HepG2 (cell line): Measurements from ENCODE around the gene CDT1. TPM values are rescaled to one million over a fixed set of nuclear protein-coding genes. Genes with fewer than 3 reads are reported as not detected.

Experiments
- CREB1 ChIP-seq, 2 experiments: fragments of 450-650 bp in 1 of 2; IDR thresholded peaks; 2 replicates each; pipeline ENCODE4 v1.6.1; 2016 to 2017; ENCODE audit warnings: control low read depth in 1 of 2, mild to moderate bottlenecking in 1 of 2, missing compliant biosample characterization in 1 of 2, missing genetic modification characterization in 1 of 2
- FOXC1 ChIP-seq: sonication (generic); formaldehyde crosslinking; IDR thresholded peaks from 2 replicates; pipeline ENCODE4 v1.8.0; 2022; ENCODE audit warnings: mild to moderate bottlenecking, missing genetic modification reagents, borderline replicate concordance
- HIVEP1 ChIP-seq: sonication (generic); formaldehyde crosslinking; IDR thresholded peaks from 2 replicates; pipeline ENCODE4 v1.4.0; 2020; ENCODE audit warnings: mild to moderate bottlenecking, missing genetic modification reagents
- NR2C2 ChIP-seq: sonication (generic); formaldehyde crosslinking; IDR thresholded peaks from 2 replicates; pipeline ENCODE4 v1.4.0; 2020; ENCODE audit warnings: missing genetic modification reagents, mild to moderate bottlenecking, moderate library complexity, borderline replicate concordance
- SP4 ChIP-seq: sonication (generic); formaldehyde crosslinking; IDR thresholded peaks from 2 replicates; pipeline ENCODE4 v1.8.1; 2023; ENCODE audit warnings: mild to moderate bottlenecking, missing genetic modification reagents
- ZNF207 ChIP-seq: fragments of 450-650 bp; IDR thresholded peaks from 2 replicates; pipeline ENCODE4 v1.6.1; 2016; ENCODE audit warnings: antibody characterized with exemption, borderline replicate concordance
- ZNF558 ChIP-seq: sonication (generic); formaldehyde crosslinking; IDR thresholded peaks from 2 replicates; pipeline ENCODE4 v1.9.0; 2022; ENCODE audit warnings: mild to moderate bottlenecking, missing genetic modification reagents, borderline replicate concordance
- ZNF598 ChIP-seq: sonication (generic); formaldehyde crosslinking; IDR thresholded peaks from 2 replicates; pipeline ENCODE4 v1.5.1; 2020; ENCODE audit warnings: mild to moderate bottlenecking, missing genetic modification reagents, borderline replicate concordance
- ZNF788 ChIP-seq: sonication (generic); formaldehyde crosslinking; IDR thresholded peaks from 2 replicates; pipeline ENCODE4 v1.5.0; 2020; ENCODE audit warnings: mild to moderate bottlenecking, missing genetic modification reagents, borderline replicate concordance
- polyA plus RNA-seq, 8 experiments: library from polyadenylated mRNA; depleted of rRNA in 3 of 8; stranded (reverse) in 7 of 8; unstranded in 1 of 8; fragments of >200 nt; fragmentation: Illumina TruSeq in 4 of 8; extraction: Trizol in 4 of 8; gene quantifications; 2 replicates each; pipeline versions ENCODE4 v1.2.1 to v1.2.3, GENCODE V29; 2011 to 2016; ENCODE audit warnings: low read depth in 4 of 8, missing spikeins in 1 of 8, mixed read lengths in 1 of 8; ENCODE audit not compliant: insufficient read depth in 1 of 8
- total RNA-seq, 5 experiments: library from RNA; depleted of rRNA; stranded (reverse); fragments of >200 nt; fragmentation: Illumina TruSeq; extraction: Trizol; gene quantifications; 2 replicates each; pipeline ENCODE4 v1.2.3, GENCODE V29; 2016; ENCODE audit warnings: low read depth in 1 of 5
- TF ChIP-seq, protein P1 (sequence below): sonication (generic); formaldehyde crosslinking; IDR thresholded peaks from 2 replicates; pipeline ENCODE4 v1.4.0; 2020; ENCODE audit warnings: mild to moderate bottlenecking, missing genetic modification reagents
- TF ChIP-seq, protein P2 (sequence below): sonication (generic); formaldehyde crosslinking; IDR thresholded peaks from 2 replicates; pipeline ENCODE4 v1.4.0; 2020; ENCODE audit warnings: mild to moderate bottlenecking, missing genetic modification reagents, borderline replicate concordance
- TF ChIP-seq, protein P3 (sequence below): sonication (generic); formaldehyde crosslinking; IDR thresholded peaks from 2 replicates; pipeline ENCODE4 v1.4.0; 2020; ENCODE audit warnings: missing genetic modification reagents
- TF ChIP-seq, protein P4 (sequence below): sonication (generic); formaldehyde crosslinking; IDR thresholded peaks from 2 replicates; pipeline ENCODE4 v1.8.1; 2023; ENCODE audit warnings: missing genetic modification reagents, mild to moderate bottlenecking, borderline replicate concordance
- TF ChIP-seq, protein P5 (sequence below): sonication (generic); formaldehyde crosslinking; IDR thresholded peaks from 2 replicates; pipeline ENCODE4 v1.4.0; 2020; ENCODE audit warnings: missing genetic modification reagents, mild to moderate bottlenecking, borderline replicate concordance

The CDT1 gene
- total and polyA plus RNA-seq, 2 of the 13 experiments (the other 11 are each of a cell fraction or from before 2014, with no cell fraction given) = 23.1 to 23.8 TPM

DNA sequence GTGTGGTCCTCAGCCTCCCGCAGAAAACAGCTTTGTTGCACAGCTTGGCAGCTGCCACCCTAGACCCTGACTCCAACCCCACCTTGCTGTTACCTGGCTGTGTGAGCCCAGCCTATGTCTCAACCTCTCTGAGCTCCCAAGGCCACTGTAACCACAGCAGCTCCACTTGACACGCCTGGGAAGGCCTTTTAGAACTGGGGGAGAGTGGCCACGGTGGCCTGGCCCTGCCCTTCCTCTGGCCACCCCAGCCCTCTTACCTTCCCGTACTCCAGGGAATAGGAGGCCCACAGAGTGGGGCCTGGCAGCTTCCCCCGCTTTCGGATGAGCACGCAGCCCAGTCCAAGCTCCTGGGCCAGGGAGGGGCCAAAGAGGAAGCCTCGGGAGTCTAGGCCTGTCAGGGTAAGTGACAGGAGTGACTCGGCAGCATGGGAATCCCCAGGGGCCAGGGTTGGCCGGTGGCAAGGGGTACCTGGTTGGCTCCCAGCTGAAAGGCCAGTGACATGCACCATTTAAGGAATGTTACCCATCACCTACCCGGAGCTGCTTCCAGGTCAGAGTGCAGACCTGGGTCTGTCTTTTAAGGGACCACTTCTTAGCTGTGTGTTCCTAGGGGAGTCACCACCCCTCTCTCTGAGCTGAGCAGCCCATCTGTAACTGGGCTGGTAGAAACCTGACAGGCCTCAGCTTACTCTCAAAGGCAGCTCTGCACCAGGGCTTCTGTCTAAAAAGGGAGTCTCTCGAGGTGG, 6.8 kb downstream of the CDT1 start (continued):
- TF ChIP-seq NR2C2 (CRISPR knock-in tag) (peak; percentile 58), FOXC1 (CRISPR knock-in tag) (no peak), ZNF788 (CRISPR knock-in tag) (no peak), ZNF207 (no peak), ZNF598 (CRISPR knock-in tag) (no peak), ZNF558 (CRISPR knock-in tag) (no peak), SP4 (CRISPR knock-in tag) (peak; percentile 59; the same call in 1 of the 2 replicates), HIVEP1 (CRISPR knock-in tag) (peak; percentile 23; the same call in 1 of the 2 replicates), CREB1 (IDR thresholded peaks at IDR 0.05) (no peak), CREB1 (CRISPR knock-in tag; IDR thresholded peaks at IDR 0.05) (no peak)
- TF ChIP-seq, protein P1, sequence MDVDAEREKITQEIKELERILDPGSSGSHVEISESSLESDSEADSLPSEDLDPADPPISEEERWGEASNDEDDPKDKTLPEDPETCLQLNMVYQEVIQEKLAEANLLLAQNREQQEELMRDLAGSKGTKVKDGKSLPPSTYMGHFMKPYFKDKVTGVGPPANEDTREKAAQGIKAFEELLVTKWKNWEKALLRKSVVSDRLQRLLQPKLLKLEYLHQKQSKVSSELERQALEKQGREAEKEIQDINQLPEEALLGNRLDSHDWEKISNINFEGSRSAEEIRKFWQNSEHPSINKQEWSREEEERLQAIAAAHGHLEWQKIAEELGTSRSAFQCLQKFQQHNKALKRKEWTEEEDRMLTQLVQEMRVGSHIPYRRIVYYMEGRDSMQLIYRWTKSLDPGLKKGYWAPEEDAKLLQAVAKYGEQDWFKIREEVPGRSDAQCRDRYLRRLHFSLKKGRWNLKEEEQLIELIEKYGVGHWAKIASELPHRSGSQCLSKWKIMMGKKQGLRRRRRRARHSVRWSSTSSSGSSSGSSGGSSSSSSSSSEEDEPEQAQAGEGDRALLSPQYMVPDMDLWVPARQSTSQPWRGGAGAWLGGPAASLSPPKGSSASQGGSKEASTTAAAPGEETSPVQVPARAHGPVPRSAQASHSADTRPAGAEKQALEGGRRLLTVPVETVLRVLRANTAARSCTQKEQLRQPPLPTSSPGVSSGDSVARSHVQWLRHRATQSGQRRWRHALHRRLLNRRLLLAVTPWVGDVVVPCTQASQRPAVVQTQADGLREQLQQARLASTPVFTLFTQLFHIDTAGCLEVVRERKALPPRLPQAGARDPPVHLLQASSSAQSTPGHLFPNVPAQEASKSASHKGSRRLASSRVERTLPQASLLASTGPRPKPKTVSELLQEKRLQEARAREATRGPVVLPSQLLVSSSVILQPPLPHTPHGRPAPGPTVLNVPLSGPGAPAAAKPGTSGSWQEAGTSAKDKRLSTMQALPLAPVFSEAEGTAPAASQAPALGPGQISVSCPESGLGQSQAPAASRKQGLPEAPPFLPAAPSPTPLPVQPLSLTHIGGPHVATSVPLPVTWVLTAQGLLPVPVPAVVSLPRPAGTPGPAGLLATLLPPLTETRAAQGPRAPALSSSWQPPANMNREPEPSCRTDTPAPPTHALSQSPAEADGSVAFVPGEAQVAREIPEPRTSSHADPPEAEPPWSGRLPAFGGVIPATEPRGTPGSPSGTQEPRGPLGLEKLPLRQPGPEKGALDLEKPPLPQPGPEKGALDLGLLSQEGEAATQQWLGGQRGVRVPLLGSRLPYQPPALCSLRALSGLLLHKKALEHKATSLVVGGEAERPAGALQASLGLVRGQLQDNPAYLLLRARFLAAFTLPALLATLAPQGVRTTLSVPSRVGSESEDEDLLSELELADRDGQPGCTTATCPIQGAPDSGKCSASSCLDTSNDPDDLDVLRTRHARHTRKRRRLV (CRISPR knock-in tag) = no peak
- TF ChIP-seq, protein P2, sequence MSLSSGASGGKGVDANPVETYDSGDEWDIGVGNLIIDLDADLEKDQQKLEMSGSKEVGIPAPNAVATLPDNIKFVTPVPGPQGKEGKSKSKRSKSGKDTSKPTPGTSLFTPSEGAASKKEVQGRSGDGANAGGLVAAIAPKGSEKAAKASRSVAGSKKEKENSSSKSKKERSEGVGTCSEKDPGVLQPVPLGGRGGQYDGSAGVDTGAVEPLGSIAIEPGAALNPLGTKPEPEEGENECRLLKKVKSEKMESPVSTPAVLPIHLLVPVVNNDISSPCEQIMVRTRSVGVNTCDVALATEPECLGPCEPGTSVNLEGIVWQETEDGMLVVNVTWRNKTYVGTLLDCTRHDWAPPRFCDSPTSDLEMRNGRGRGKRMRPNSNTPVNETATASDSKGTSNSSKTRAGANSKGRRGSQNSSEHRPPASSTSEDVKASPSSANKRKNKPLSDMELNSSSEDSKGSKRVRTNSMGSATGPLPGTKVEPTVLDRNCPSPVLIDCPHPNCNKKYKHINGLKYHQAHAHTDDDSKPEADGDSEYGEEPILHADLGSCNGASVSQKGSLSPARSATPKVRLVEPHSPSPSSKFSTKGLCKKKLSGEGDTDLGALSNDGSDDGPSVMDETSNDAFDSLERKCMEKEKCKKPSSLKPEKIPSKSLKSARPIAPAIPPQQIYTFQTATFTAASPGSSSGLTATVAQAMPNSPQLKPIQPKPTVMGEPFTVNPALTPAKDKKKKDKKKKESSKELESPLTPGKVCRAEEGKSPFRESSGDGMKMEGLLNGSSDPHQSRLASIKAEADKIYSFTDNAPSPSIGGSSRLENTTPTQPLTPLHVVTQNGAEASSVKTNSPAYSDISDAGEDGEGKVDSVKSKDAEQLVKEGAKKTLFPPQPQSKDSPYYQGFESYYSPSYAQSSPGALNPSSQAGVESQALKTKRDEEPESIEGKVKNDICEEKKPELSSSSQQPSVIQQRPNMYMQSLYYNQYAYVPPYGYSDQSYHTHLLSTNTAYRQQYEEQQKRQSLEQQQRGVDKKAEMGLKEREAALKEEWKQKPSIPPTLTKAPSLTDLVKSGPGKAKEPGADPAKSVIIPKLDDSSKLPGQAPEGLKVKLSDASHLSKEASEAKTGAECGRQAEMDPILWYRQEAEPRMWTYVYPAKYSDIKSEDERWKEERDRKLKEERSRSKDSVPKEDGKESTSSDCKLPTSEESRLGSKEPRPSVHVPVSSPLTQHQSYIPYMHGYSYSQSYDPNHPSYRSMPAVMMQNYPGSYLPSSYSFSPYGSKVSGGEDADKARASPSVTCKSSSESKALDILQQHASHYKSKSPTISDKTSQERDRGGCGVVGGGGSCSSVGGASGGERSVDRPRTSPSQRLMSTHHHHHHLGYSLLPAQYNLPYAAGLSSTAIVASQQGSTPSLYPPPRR (CRISPR knock-in tag) = no peak
- TF ChIP-seq, protein P3, sequence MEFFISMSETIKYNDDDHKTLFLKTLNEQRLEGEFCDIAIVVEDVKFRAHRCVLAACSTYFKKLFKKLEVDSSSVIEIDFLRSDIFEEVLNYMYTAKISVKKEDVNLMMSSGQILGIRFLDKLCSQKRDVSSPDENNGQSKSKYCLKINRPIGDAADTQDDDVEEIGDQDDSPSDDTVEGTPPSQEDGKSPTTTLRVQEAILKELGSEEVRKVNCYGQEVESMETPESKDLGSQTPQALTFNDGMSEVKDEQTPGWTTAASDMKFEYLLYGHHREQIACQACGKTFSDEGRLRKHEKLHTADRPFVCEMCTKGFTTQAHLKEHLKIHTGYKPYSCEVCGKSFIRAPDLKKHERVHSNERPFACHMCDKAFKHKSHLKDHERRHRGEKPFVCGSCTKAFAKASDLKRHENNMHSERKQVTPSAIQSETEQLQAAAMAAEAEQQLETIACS = 0 out of 2 replicates have a peak, but pooled peaks have one; percentile 11
- TF ChIP-seq, protein P4, sequence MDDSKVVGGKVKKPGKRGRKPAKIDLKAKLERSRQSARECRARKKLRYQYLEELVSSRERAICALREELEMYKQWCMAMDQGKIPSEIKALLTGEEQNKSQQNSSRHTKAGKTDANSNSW (CRISPR knock-in tag) = 0 out of 2 replicates have a peak, but pooled peaks have one; percentile 36
- TF ChIP-seq, protein P5, sequence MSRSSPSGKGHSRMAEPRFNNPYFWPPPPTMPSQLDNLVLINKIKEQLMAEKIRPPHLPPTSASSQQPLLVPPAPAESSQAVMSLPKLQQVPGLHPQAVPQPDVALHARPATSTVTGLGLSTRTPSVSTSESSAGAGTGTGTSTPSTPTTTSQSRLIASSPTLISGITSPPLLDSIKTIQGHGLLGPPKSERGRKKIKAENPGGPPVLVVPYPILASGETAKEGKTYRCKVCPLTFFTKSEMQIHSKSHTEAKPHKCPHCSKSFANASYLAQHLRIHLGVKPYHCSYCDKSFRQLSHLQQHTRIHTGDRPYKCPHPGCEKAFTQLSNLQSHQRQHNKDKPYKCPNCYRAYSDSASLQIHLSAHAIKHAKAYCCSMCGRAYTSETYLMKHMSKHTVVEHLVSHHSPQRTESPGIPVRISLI (CRISPR knock-in tag) = no peak
